GM10248 (cell line): ENCODE data around the gene CFI.

Experiments used
- CTCF ChIA-PET: fragments of 300-600 bp; sonication (Branson Sonifier 250); formaldehyde crosslinking; extraction: SDS; loops from one replicate; lab custom pipeline; 2021; ENCODE audit warnings: antibody characterized with exemption; lab: Yijun Ruan, JAX
- POLR2A ChIA-PET: fragments of 350-650 bp; sonication (Branson Sonifier 250); formaldehyde crosslinking; extraction: SDS; loops from one replicate; lab custom pipeline; 2020; ENCODE audit warnings: antibody characterized with exemption; lab: Yijun Ruan, JAX
- DNase-seq: peaks from one replicate; pipeline ENCODE4 v3.0.0; 2012; ENCODE audit errors: extremely low spot score
- CTCF ChIP-seq: IDR thresholded peaks from 2 replicates; pipeline ENCODE4 v1.5.1; 2012; ENCODE audit warnings: mild to moderate bottlenecking, low read depth; ENCODE audit errors: extremely low read depth, missing control alignments, control extremely low read depth

CFI gene

GRCh38 chr4:109764789-109765402, 36.9 kb downstream of the CFI start:
- POLR2A ChIA-PET, result no interaction called here
- no peak for DNase-seq
- no peak for TF ChIP-seq CTCF
- CTCF ChIA-PET, result no interaction called here

GRCh38 chr4:109764376-109764775, 37.4 kb downstream of the CFI start:
- ChIA-PET POLR2A (no interaction called here), CTCF (no interaction called here)
- no peak for TF ChIP-seq CTCF
- DNase-seq, result no peak

- no peak for TF ChIP-seq CTCF
- POLR2A ChIA-PET, result no interaction called here
- CTCF ChIA-PET, result interaction anchor here (1.7 kb wide), 1 partner anchor 16 kb away, joined by 5 read pairs; no protein-coding TSS in a partner anchor
- DNase-seq, result no peak
Measured at GRCh38 chr4:109760682-109761081, 41.1 kb downstream of the CFI start.

- TF ChIP-seq CTCF, result no peak
- CTCF ChIA-PET, result no interaction called here
- DNase-seq, result no peak
- POLR2A ChIA-PET, result no interaction called here
Measured at GRCh38 chr4:109755656-109756055, 46.1 kb downstream of the CFI start.

GRCh38 chr4:109754093-109754857, 47.5 kb downstream of the CFI start:
- TF ChIP-seq CTCF, result no peak
- DNase-seq, result no peak
- ChIA-PET POLR2A (no interaction called here), CTCF (no interaction called here)

GRCh38 chr4:109752525-109752924, 49.3 kb downstream of the CFI start:
- POLR2A ChIA-PET, result no interaction called here
- TF ChIP-seq CTCF, result no peak

More at GRCh38 chr4:109752525-109752924, 49.3 kb downstream of the CFI start:
- no peak for DNase-seq
- CTCF ChIA-PET, result interaction anchor here (1.2 to 1.5 kb wide), 2 partner anchors 15 to 319 kb away, joined by 3 read pairs; partner anchors contain the start of gene SEC24B
